GM18858 (cell line): Measurements from ENCODE around the gene AMPD1.

ENCODE experiments used
- ATAC-seq: cut with Tn5 transposase; IDR thresholded peaks from one replicate; pipeline ENCODE4 v1.9.1; 2021; ENCODE audit not compliant: unreplicated experiment

Gene AMPD1

GRCh38 chr1:114641377-114641776 lies 54.0 kb downstream of the AMPD1 start:
- no peak for ATAC-seq

GRCh38 chr1:114638910-114639309 lies 56.4 kb downstream of the AMPD1 start:
- no peak for ATAC-seq

DNA sequence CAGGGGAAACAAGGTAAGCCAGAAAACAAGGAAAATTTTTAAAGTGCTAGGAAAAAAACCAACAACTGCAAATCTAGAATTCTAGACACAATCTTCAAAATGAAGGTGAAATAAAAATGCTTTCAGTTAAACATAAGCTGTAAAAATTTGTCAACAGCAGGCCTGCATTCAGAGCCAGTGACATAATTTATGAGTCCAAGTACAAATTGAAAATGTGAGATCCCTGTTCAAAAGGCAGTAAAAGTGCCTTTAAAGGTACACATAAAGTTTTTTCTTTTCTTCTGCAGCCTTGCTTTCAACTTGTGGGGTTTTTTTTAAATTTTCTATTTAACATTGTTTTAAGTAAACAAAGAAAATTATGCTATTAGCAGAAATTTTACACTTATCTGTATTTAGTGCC lies 62.9 kb downstream of the AMPD1 start:
- ATAC-seq = no peak

GRCh38 chr1:114627107-114627506 lies 68.2 kb downstream of the AMPD1 start:
- no peak for ATAC-seq

DNA sequence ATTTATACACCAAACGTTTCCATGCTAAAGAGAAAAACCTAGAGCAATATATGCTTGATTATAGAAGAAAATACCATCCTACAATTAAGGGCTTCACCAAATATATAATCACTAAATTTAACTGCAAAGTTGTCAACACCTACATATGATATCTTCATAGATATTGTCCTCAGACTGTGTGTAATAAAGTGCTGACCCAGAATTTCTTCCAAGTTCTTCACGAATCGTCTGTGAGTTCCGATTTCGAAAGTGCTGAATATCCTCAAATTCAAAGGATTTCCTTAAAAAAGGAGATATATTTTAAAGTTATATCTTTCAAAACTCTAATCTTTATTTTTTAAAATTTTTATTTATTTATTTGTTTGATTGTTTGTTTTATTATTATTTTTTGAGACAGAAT lies 72.0 kb downstream of the AMPD1 start:
- no peak for ATAC-seq
